ENCODE measurements around the gene SEH1L. TPM values are rescaled to one million over a fixed set of nuclear protein-coding genes. Genes with fewer than 3 reads are reported as not detected.
"Not testable (repeated sequence)": the region's sequence is repeated elsewhere in the genome, so short reads cannot be mapped to it uniquely, and the experiment has no call there.

The SEH1L gene
- total RNA-seq, 1 donor = 56.6 TPM

DNA sequence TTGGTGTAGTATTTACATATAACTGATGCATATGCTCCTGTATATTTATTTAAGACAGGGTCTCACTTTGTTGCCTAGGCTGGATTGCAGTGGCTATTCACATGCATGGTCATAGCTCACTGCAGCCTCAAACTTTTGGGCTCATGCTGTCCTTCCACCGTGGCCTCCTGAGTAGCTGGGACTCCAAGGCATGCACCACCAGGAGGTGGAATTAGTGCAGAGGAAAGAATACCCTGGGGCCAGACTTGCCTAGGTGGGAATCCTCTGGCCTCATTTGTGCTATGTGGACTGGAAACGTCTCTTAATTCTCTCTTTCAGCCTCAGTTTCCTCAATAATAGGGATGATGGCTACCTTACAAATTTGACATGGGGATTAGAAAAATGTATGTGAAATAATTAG, 45.6 kb downstream of the SEH1L start:
- no peak for TF ChIP-seq CTCF (IDR thresholded peaks at IDR 0.05; ENCODE audit: insufficient read depth, low read depth, low read length)
- DNase-seq (ENCODE audit: low read depth) = no peak
- no peak overlapping the region for H3K4me3 ChIP-seq (ENCODE audit: low read depth, low read length)

GRCh38 chr18:12995424-12995823, 47.6 kb downstream of the SEH1L start:
- H3K4me3 ChIP-seq (ENCODE audit: low read depth, low read length) = no peak overlapping the region
- DNase-seq (ENCODE audit: low read depth) = no peak
- no peak for TF ChIP-seq CTCF (IDR thresholded peaks at IDR 0.05; ENCODE audit: insufficient read depth, low read depth, low read length)

- TF ChIP-seq CTCF (IDR thresholded peaks at IDR 0.05; ENCODE audit: insufficient read depth, low read depth, low read length) = no peak
- H3K4me3 ChIP-seq (ENCODE audit: low read depth, low read length) = no peak overlapping the region
- no peak for DNase-seq (ENCODE audit: low read depth)
Measured at GRCh38 chr18:12995952-12996477, 48.2 kb downstream of the SEH1L start.

GRCh38 chr18:12996661-12997292, 49.0 kb downstream of the SEH1L start:
- no peak for DNase-seq (ENCODE audit: low read depth)
- H3K4me3 ChIP-seq (ENCODE audit: low read depth, low read length) = no peak overlapping the region
- TF ChIP-seq CTCF (IDR thresholded peaks at IDR 0.05; ENCODE audit: insufficient read depth, low read depth, low read length) = no peak

DNA sequence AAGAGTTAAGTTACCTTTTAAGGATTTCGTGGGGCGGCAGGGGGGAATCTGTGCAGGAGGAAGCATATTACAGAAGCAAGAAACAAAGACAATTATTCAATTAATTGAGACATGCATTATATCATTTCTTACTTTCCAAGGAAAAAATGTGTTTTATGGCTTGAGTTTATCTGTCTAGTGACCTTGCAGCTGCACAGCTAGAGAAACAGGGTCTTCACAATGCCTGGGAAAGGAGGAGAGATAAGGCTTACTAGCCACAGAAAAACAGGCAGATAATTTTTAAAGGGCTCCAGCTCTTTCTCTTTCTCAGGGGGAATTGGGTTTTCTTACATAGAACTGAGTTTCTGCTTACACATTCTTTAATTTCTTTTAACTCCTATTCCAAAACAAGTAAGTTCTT, 49.5 kb downstream of the SEH1L start:
- not testable (repeated sequence) for H3K4me3 ChIP-seq (ENCODE audit: low read depth, low read length)

GRCh38 chr18:12998332-12999060, 50.7 kb downstream of the SEH1L start:
- no peak overlapping the region for H3K4me3 ChIP-seq (ENCODE audit: low read depth, low read length)
- no peak for DNase-seq (ENCODE audit: low read depth)
- TF ChIP-seq CTCF (IDR thresholded peaks at IDR 0.05; ENCODE audit: insufficient read depth, low read depth, low read length) = no peak

More for the DNA sequence above, 49.5 kb downstream of the SEH1L start:
- not testable (repeated sequence) for DNase-seq (ENCODE audit: low read depth)

DNA sequence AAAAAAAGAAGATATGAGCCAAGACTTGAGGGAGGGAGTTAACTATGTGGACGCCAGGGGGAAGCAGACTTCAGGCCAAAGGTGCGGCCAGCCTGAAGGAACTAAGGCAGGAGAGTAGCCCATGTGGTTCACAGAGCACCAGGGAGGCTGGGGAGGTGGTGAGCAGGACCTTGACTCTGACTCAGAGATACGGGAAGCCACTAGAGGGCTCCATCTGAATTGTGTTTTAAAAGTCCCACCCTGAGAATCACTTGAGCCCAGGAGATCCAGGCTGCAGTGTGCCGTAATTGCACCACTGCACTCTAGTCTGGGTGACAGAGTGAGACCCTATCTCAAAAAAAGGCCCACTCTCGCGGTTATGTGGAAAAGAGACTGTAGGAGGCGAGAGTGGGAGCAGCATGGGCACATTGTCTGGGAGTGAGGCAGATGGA, 55.7 kb downstream of the SEH1L start:
- TF ChIP-seq CTCF (IDR thresholded peaks at IDR 0.05; ENCODE audit: insufficient read depth, low read depth, low read length) = peak; percentile 62
- peak; percentile 86 for DNase-seq (ENCODE audit: low read depth)
- H3K4me3 ChIP-seq (ENCODE audit: low read depth, low read length) = no peak overlapping the region

Data from fibroblast of villous mesenchyme (primary cell).